SW 1271 (cell line): ENCODE results near the gene WWTR1.

ENCODE experiments used
- DNase-seq, 2 experiments: peaks; one replicate each; lab custom pipeline; 2025; lab: John Stamatoyannopoulos, UW

WWTR1 gene

GRCh38 chr3:149623824-149624223 lies 34.0 kb downstream of the WWTR1 start:
- no peak for DNase-seq

- peak in 1 of 2 experiments; percentile 72 for DNase-seq
Measured at GRCh38 chr3:149621218-149622005, 36.4 kb downstream of the WWTR1 start.

- DNase-seq: peak in 1 of 2 experiments; percentile 20
Measured at GRCh38 chr3:149620291-149621020, 37.4 kb downstream of the WWTR1 start.

GRCh38 chr3:149619136-149619535 lies 38.7 kb downstream of the WWTR1 start:
- DNase-seq: no peak

- DNase-seq: peak in 1 of 2 experiments; percentile 16
Measured at GRCh38 chr3:149618151-149619123, 39.4 kb downstream of the WWTR1 start.

- DNase-seq: peak in 1 of 2 experiments; percentile 24
Measured at GRCh38 chr3:149615731-149616221, 42.0 kb downstream of the WWTR1 start.

GRCh38 chr3:149613988-149614387 lies 43.8 kb downstream of the WWTR1 start:
- no peak for DNase-seq

- no peak for DNase-seq
Measured at GRCh38 chr3:149612456-149612855, 45.4 kb downstream of the WWTR1 start.

GRCh38 chr3:149611149-149611548 lies 46.7 kb downstream of the WWTR1 start:
- DNase-seq: no peak

GRCh38 chr3:149610351-149611105 lies 47.3 kb downstream of the WWTR1 start:
- DNase-seq: no peak

- no peak for DNase-seq
Measured at GRCh38 chr3:149609595-149609994, 48.2 kb downstream of the WWTR1 start.

GRCh38 chr3:149608987-149609386 lies 48.8 kb downstream of the WWTR1 start:
- no peak for DNase-seq

- peak in 1 of 2 experiments; percentile 53 for DNase-seq
Measured at GRCh38 chr3:149605902-149606301, 51.9 kb downstream of the WWTR1 start.

GRCh38 chr3:149604125-149604875 lies 53.5 kb downstream of the WWTR1 start:
- no peak for DNase-seq

GRCh38 chr3:149603126-149604074 lies 54.4 kb downstream of the WWTR1 start:
- peak in 1 of 2 experiments; percentile 51 for DNase-seq

GRCh38 chr3:149600634-149601033 lies 57.2 kb downstream of the WWTR1 start:
- DNase-seq: no peak

- no peak for DNase-seq
Measured at GRCh38 chr3:149599236-149599635, 58.6 kb downstream of the WWTR1 start.

- DNase-seq: peak in 1 of 2 experiments; percentile 52
Measured at GRCh38 chr3:149596134-149596770, 61.6 kb downstream of the WWTR1 start.
